ENCODE data around the gene BPIFB1.

DNA sequence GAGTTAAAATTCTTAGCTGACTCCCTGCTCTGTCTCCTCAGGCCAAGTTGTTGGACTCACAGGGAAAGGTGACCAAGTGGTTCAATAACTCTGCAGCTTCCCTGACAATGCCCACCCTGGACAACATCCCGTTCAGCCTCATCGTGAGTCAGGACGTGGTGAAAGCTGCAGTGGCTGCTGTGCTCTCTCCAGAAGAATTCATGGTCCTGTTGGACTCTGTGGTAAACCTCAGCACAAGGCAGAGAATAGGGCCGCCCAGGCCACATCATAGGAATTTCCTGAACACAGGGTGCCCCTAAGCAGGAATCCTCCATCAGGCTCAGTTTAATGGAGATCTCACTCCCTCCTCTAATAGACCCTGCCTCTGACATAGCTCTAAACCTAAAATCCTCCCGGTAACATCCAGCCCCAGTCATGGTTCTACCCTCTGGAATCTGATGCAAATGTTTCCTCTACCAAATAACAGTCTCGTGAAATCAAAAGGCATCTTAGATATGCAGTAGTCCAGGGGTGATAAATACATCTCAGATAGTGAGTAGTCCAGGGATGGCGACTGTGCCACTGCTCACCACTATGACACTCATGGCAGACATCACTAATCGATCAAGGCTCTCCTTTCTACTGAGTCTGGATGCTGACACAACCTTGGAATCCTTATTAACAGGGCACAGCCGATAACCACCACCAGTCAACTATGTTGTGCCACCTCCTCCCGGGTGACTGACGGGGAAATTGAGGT, 18.3 kb downstream of the BPIFB1 start:
- TF ChIP-seq, protein P1, sequence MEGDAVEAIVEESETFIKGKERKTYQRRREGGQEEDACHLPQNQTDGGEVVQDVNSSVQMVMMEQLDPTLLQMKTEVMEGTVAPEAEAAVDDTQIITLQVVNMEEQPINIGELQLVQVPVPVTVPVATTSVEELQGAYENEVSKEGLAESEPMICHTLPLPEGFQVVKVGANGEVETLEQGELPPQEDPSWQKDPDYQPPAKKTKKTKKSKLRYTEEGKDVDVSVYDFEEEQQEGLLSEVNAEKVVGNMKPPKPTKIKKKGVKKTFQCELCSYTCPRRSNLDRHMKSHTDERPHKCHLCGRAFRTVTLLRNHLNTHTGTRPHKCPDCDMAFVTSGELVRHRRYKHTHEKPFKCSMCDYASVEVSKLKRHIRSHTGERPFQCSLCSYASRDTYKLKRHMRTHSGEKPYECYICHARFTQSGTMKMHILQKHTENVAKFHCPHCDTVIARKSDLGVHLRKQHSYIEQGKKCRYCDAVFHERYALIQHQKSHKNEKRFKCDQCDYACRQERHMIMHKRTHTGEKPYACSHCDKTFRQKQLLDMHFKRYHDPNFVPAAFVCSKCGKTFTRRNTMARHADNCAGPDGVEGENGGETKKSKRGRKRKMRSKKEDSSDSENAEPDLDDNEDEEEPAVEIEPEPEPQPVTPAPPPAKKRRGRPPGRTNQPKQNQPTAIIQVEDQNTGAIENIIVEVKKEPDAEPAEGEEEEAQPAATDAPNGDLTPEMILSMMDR (optimal IDR thresholded peaks at IDR 0.05 in 1 of 3, IDR thresholded peaks at IDR 0.05 in 1 of 3, conservative IDR thresholded peaks at IDR 0.05 in 1 of 3; ENCODE audit: extremely low read depth in 1 of 3, insufficient read depth in 2 of 3, low read length in 3 of 3): no peak
- no peak for TF ChIP-seq EZH2 (IDR thresholded peaks at IDR 0.05; ENCODE audit: low read length)
